Smooth muscle cell (in vitro differentiated cells): ENCODE results near the gene UNC119. TPM values are rescaled to one million over a fixed set of nuclear protein-coding genes. Genes with fewer than 3 reads are reported as not detected.

Experiments
- DNase-seq: peaks from one replicate; lab custom pipeline; 2025; ENCODE audit not compliant: unreplicated experiment; lab: John Stamatoyannopoulos, UW
- H2AFZ ChIP-seq: fragments of 200-600 bp; sonication (generic); 2 replicates; pipeline ENCODE4 v1.6.0; 2016; ENCODE audit warnings: antibody characterized with exemption, low read depth, mild to moderate bottlenecking
- H3F3A ChIP-seq: fragments of 200-600 bp; sonication (generic); 2 replicates; pipeline ENCODE4 v1.6.0; 2017; ENCODE audit warnings: antibody characterized with exemption, low read depth
- H3K27ac ChIP-seq: fragments of 200-600 bp; sonication (generic); 2 replicates; pipeline ENCODE4 v1.5.1; 2016; ENCODE audit warnings: low read depth, mild to moderate bottlenecking
- H3K27me3 ChIP-seq: fragments of 200-600 bp; sonication (generic); 2 replicates; pipeline ENCODE4 v1.6.1; 2016; ENCODE audit warnings: low read depth, mild to moderate bottlenecking
- H3K36me3 ChIP-seq: fragments of 200-600 bp; sonication (generic); 2 replicates; pipeline ENCODE4 v1.5.1; 2016; ENCODE audit warnings: low read depth
- H3K4me1 ChIP-seq: fragments of 200-600 bp; sonication (generic); 2 replicates; pipeline ENCODE4 v1.5.1; 2016; ENCODE audit warnings: low read depth
- H3K4me2 ChIP-seq: fragments of 200-600 bp; sonication (generic); 2 replicates; pipeline ENCODE4 v1.6.0; 2016; ENCODE audit warnings: mild to moderate bottlenecking
- H3K4me3 ChIP-seq: fragments of 200-600 bp; sonication (generic); 2 replicates; pipeline ENCODE4 v1.5.1; 2016; ENCODE audit warnings: mild to moderate bottlenecking
- H3K79me2 ChIP-seq: fragments of 200-600 bp; sonication (generic); 2 replicates; pipeline ENCODE4 v1.6.0; 2016; ENCODE audit warnings: low read depth, mild to moderate bottlenecking
- H3K9ac ChIP-seq: fragments of 200-600 bp; sonication (generic); 2 replicates; pipeline ENCODE4 v1.6.0; 2016; ENCODE audit warnings: low read depth
- H3K9me3 ChIP-seq: fragments of 200-600 bp; sonication (generic); replicated peaks from 2 replicates; pipeline ENCODE4 v1.5.1; 2016; ENCODE audit warnings: low read depth
- H4K20me1 ChIP-seq: fragments of 200-600 bp; sonication (generic); 2 replicates; pipeline ENCODE4 v1.6.0; 2016; ENCODE audit warnings: low read depth
- CTCF ChIP-seq: fragments of 200-600 bp; sonication (generic); IDR thresholded peaks from 2 replicates; pipeline ENCODE4 v1.5.1; 2017; ENCODE audit warnings: borderline replicate concordance, mild to moderate bottlenecking, antibody characterized with exemption; ENCODE audit not compliant: insufficient read depth, poor library complexity, severe bottlenecking
- WGBS: methylation state at CpG from one replicate; pipeline ENCODE4 v1.1.7; 2016; ENCODE audit warnings: low lambda C conversion rate; 5-methylcytosine and 5-hydroxymethylcytosine counted together
- polyA plus RNA-seq: library from polyadenylated mRNA; unstranded; fragments of >200 nt; fragmentation: Nextera tagmentation; extraction: Ambion mirVana; gene quantifications from 2 replicates; pipeline ENCODE4 v1.2.1, GENCODE V29; 2016
- total RNA-seq: library from RNA; depleted of rRNA; stranded (reverse); fragments of >200 nt; gene quantifications from 2 replicates; pipeline ENCODE4 v1.2.3, GENCODE V29; 2014

The UNC119 gene
- total and polyA plus RNA-seq, 2 experiments from 2014 or later = 35.9 to 46.9 TPM

GRCh38 chr17:28499684-28500357, 52.6 kb downstream of the UNC119 start:
- no peak overlapping the region for H3K27ac ChIP-seq
- no peaks in the 10 kb centered on the region for H3K79me2 ChIP-seq
- no peaks in the 10 kb centered on the region for H3K27me3 ChIP-seq
- WGBS = 86% methylated on average over 9 of the region's 9 CpGs
- no peak overlapping the region for H3K4me2 ChIP-seq
- H3K36me3 ChIP-seq = no peaks in the 10 kb centered on the region
- H4K20me1 ChIP-seq = no peaks in the 10 kb centered on the region
- H3K9me3 ChIP-seq = no peaks in the 10 kb centered on the region
- no peaks in the 10 kb centered on the region for H3K4me1 ChIP-seq
- no peak overlapping the region for H3K9ac ChIP-seq
- no peak overlapping the region for H2AFZ ChIP-seq
- TF ChIP-seq CTCF = no peak
- DNase-seq = no peak
- H3F3A ChIP-seq = no peaks in the 10 kb centered on the region
- H3K4me3 ChIP-seq = no peak overlapping the region

- TF ChIP-seq CTCF = no peak
- no peaks in the 10 kb centered on the region for H3K27me3 ChIP-seq
- 86% methylated on average over 9 of the region's 9 CpGs for WGBS
- H3K9me3 ChIP-seq = no peaks in the 10 kb centered on the region
- DNase-seq = no peak
- no peaks in the 10 kb centered on the region for H4K20me1 ChIP-seq
- no peak overlapping the region for H3K4me3 ChIP-seq
- no peak overlapping the region for H3K27ac ChIP-seq
- H3K79me2 ChIP-seq = no peaks in the 10 kb centered on the region
- no peaks in the 10 kb centered on the region for H3K4me1 ChIP-seq
- no peak overlapping the region for H3K9ac ChIP-seq
- no peaks in the 10 kb centered on the region for H3K36me3 ChIP-seq
- no peak overlapping the region for H3K4me2 ChIP-seq
- H3F3A ChIP-seq = no peaks in the 10 kb centered on the region
- H2AFZ ChIP-seq = no peak overlapping the region
These were observed 53.1 kb downstream of the UNC119 start for GRCh38 chr17:28499364-28499664.

- H3K36me3 ChIP-seq = no peaks in the 10 kb centered on the region
- no peak for DNase-seq
- H3K27ac ChIP-seq = no peak overlapping the region
- H3K4me2 ChIP-seq = no peak overlapping the region
- H3K9me3 ChIP-seq = no peaks in the 10 kb centered on the region
- H3F3A ChIP-seq = no peaks in the 10 kb centered on the region
- no peak overlapping the region for H2AFZ ChIP-seq
- no peak overlapping the region for H3K9ac ChIP-seq
- H3K79me2 ChIP-seq = no peaks in the 10 kb centered on the region
- 71% methylated on average over 12 of the region's 12 CpGs for WGBS
- H3K4me3 ChIP-seq = no peak overlapping the region
- no peak for TF ChIP-seq CTCF
- no peaks in the 10 kb centered on the region for H3K27me3 ChIP-seq
- no peaks in the 10 kb centered on the region for H4K20me1 ChIP-seq
- H3K4me1 ChIP-seq = no peaks in the 10 kb centered on the region
These were observed 53.6 kb downstream of the UNC119 start for GRCh38 chr17:28498652-28499363.

- no peak overlapping the region for H2AFZ ChIP-seq
- DNase-seq = no peak
- no peaks in the 10 kb centered on the region for H4K20me1 ChIP-seq
- no peaks in the 10 kb centered on the region for H3K36me3 ChIP-seq
- no peak for TF ChIP-seq CTCF
- WGBS = 59% methylated on average over 9 of the region's 9 CpGs
- H3K9me3 ChIP-seq = no peaks in the 10 kb centered on the region
- no peaks in the 10 kb centered on the region for H3K4me1 ChIP-seq
- H3K4me2 ChIP-seq = no peak overlapping the region
- no peak overlapping the region for H3K9ac ChIP-seq
- H3K79me2 ChIP-seq = no peaks in the 10 kb centered on the region
- H3K4me3 ChIP-seq = no peak overlapping the region
- H3F3A ChIP-seq = no peaks in the 10 kb centered on the region
- H3K27me3 ChIP-seq = no peaks in the 10 kb centered on the region
- no peak overlapping the region for H3K27ac ChIP-seq
These were observed 54.5 kb downstream of the UNC119 start for GRCh38 chr17:28497931-28498330.
